ENCODE data around the gene OLIG3. TPM values are rescaled to one million over a fixed set of nuclear protein-coding genes. Genes with fewer than 3 reads are reported as not detected.

Gene OLIG3
- total RNA-seq, 4 donors from 2014 or later, result not detected

DNA sequence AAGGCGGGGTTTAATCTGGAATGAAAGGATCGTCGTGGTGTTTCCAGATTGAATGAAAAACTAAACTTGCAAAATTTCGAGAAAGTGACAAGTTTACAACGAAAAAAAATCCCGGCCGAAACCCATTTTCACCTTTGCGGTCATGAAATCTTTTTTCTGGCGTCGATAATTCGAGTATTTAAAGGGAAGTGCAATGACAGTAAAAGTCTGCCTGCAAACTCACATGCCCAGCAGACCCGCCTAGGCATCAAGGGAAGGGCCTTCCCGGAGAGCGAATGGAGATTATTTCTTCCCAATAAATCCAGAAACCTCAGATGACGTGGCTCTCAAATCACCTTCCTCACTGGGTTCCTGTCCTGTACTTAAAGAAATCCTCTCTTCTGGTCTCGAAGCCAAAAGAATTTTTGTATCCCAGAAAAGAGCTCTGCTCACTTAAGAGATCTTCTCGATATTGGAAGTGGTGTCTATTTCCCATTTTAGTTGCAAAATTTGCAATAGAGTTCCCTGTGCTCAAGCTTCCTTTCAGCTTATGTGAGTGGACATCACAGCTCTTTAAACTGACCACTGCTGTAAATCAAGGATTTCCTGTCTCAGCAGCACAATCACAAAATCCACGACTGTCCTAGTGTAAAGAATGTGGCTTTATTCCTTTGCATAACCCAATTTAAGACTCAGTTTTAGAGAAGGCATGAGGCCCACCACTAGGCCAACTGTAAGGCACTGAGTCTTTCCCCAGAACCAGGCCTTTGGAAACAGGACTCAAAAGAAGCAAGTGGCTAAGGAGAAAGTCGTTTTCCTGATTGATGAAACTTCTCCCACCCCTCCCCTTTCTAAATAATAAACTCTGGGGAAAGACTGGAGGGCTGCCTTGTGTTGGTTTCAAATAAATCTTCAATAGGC lies 3.9 kb downstream of the OLIG3 start:
- TF ChIP-seq, protein P1, sequence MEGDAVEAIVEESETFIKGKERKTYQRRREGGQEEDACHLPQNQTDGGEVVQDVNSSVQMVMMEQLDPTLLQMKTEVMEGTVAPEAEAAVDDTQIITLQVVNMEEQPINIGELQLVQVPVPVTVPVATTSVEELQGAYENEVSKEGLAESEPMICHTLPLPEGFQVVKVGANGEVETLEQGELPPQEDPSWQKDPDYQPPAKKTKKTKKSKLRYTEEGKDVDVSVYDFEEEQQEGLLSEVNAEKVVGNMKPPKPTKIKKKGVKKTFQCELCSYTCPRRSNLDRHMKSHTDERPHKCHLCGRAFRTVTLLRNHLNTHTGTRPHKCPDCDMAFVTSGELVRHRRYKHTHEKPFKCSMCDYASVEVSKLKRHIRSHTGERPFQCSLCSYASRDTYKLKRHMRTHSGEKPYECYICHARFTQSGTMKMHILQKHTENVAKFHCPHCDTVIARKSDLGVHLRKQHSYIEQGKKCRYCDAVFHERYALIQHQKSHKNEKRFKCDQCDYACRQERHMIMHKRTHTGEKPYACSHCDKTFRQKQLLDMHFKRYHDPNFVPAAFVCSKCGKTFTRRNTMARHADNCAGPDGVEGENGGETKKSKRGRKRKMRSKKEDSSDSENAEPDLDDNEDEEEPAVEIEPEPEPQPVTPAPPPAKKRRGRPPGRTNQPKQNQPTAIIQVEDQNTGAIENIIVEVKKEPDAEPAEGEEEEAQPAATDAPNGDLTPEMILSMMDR (IDR thresholded peaks at IDR 0.05), result no peak
- DNase-seq (ENCODE audit: low spot score), result no peak
- ATAC-seq (ENCODE audit: low FRiP score), result no peak

DNA sequence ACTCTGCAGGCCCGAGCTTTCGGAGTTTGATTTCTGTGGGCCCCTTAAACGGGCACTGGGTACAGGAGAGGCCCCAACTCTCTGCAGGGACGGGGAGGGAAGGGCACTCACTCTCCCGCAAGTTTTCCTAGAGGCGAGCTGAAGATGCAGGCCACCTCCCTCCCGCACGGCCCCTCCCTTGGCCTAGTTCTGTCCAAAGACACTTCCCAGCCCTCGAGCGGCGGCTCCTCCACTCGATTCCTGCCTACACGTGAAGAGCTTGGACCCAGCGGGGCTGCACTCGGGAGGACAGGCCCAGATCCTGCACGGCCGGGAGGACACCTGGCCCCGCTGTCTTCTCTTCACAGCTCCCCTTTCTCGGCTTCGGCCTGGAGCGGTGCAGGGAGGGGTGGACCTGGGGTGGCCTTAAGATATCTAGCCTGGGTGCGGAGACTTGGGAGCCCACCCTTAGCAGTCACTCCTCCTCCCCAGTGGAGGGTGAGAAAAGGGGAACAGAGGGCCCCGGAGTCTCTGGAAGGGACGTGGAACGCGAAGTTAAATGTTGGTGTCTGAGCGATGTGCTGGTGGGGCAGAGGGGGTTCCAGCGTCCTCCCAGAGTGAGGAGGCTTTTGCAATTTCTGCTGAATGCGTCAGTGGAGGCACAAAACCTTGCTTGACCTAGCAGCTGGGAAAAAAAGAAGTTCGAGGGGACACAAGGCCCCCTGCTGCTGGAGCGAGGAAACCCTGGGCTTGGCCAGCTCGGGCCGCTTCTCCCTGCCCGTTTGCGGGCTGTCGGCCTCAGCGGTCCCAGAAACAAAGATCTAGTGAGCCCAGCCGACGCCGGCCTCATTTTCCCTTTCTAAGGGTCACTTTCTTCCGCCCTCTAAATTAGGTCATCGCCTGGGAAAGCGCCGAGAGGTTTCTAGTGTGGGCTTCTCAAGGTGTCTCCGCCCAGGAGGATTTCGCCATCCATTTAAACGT lies 4.9 kb downstream of the OLIG3 start:
- no peak for DNase-seq (ENCODE audit: low spot score)
- ATAC-seq (ENCODE audit: low FRiP score), result peak; percentile 44
- TF ChIP-seq, protein P1 (IDR thresholded peaks at IDR 0.05), result no peak

GRCh38 chr6:137488150-137489045 lies 5.8 kb downstream of the OLIG3 start:
- TF ChIP-seq, protein P1 (IDR thresholded peaks at IDR 0.05), result no peak
- DNase-seq (ENCODE audit: low spot score), result no peak
- no peak for ATAC-seq (ENCODE audit: low FRiP score)

- ATAC-seq (ENCODE audit: low FRiP score) (no peak), DNase-seq (ENCODE audit: low spot score) (no peak)
- TF ChIP-seq, protein P1 (IDR thresholded peaks at IDR 0.05), result no peak
Measured at GRCh38 chr6:137487869-137488149, 6.4 kb downstream of the OLIG3 start.

GRCh38 chr6:137487181-137487868 lies 6.9 kb downstream of the OLIG3 start:
- ATAC-seq (ENCODE audit: low FRiP score) (no peak), DNase-seq (ENCODE audit: low spot score) (no peak)
- TF ChIP-seq, protein P1 (IDR thresholded peaks at IDR 0.05), result no peak

DNA sequence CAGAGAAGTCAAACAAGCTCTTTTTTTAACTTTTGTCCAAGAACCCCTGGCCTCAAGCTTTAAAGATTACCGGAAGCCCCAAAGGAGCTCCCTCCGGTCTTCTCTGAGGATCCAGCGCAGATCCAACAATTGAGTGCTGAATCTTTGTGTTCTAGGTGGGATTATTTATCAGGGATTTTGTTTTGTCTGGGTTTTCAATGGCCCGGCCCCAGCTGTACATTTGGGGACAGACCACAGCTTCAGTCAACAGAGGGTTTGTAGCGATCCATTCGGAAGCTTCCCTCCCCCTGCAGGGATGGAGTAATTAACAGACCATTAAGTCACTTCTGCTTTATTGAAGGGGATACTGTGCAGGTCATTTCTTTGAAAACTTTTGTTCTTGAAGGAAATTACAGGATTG lies 7.8 kb downstream of the OLIG3 start:
- ATAC-seq (ENCODE audit: low FRiP score), result no peak
- TF ChIP-seq, protein P1 (IDR thresholded peaks at IDR 0.05), result no peak
- DNase-seq (ENCODE audit: low spot score), result no peak
